Left ventricle myocardium inferior (tissue), 1 donor: Measurements from ENCODE around the gene MTA3. TPM values are rescaled to one million over a fixed set of nuclear protein-coding genes. Genes with fewer than 3 reads are reported as not detected.
"Not testable (repeated sequence)": the region's sequence is repeated elsewhere in the genome, so short reads cannot be mapped to it uniquely, and the experiment has no call there.

Experiments used
- DNase-seq: peaks from one replicate; pipeline ENCODE4 v3.0.0-alpha.2; 2020
- H3K27ac ChIP-seq: fragments of 200-600 bp; replicated peaks from 2 replicates; pipeline ENCODE4 v1.8.0; 2021
- H3K27me3 ChIP-seq: fragments of 200-600 bp; 2 replicates; pipeline ENCODE4 v1.8.0; 2021; ENCODE audit warnings: low read depth
- H3K36me3 ChIP-seq: fragments of 200-600 bp; 2 replicates; pipeline ENCODE4 v1.8.0; 2021
- H3K4me1 ChIP-seq: fragments of 200-600 bp; 2 replicates; pipeline ENCODE4 v1.8.0; 2021
- H3K4me3 ChIP-seq: fragments of 200-600 bp; 2 replicates; pipeline ENCODE4 v1.8.0; 2021; ENCODE audit warnings: mild to moderate bottlenecking, moderate library complexity
- H3K9me3 ChIP-seq: fragments of 200-600 bp; replicated peaks from 2 replicates; pipeline ENCODE4 v1.8.0; 2021
- intact Hi-C: fragments of 100-400 bp; cut with micrococcal nuclease; formaldehyde crosslinking; loops from one replicate; pipeline ENCODE4 v1.11.0; 2022
- total RNA-seq: library from RNA; stranded (reverse); fragmentation: NEBNext Ultra II Directional; extraction: Animal tissue kit (Norgen Biotek cat#: 25700); gene quantifications from one replicate; pipeline ENCODE4 v1.2.1, GENCODE V29; 2021
- TF ChIP-seq, protein P1 (sequence below): fragments of 200-600 bp; IDR thresholded peaks from 2 replicates; pipeline ENCODE4 v1.8.0; 2021; ENCODE audit warnings: antibody characterized with exemption, mild to moderate bottlenecking, borderline replicate concordance
- donor health status: DM: no; HTN: yes; CAD: no; lungs with severe emphysema.

MTA3 gene
- total RNA-seq, 1 donor from 2014 or later, result 18.1 TPM

DNA sequence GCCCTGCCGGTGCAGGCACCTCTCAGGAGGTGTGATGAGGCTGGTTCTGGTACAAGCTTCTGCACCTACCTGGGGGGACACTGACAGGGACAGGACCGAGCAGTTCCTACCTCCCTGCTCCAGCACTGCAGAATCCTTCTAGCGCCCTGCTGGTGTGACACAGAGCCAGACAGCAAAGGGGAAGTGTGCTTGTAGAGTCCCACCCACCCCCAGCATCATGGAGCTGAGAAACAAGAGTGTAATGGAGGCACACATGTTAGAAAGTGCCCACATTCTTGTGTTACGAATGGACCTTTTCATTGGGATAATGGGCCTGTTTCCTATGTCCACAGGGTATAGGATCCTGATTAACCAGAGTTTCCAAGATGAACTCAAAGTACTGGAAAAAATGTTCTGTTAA lies 157.2 kb downstream of the MTA3 start:
- no peak for DNase-seq
- no peaks in the 10 kb centered on the region for H3K27me3 ChIP-seq
- intact Hi-C loops, result no loop called here
- H3K4me3 ChIP-seq, result no peak overlapping the region
- H3K9me3 ChIP-seq, result peaks cover 12% of the 10 kb centered on the region
- no peak overlapping the region for H3K27ac ChIP-seq
- peaks cover 15% of the 10 kb centered on the region for H3K36me3 ChIP-seq
- peaks cover 13% of the 10 kb centered on the region for H3K4me1 ChIP-seq
- TF ChIP-seq, protein P1, sequence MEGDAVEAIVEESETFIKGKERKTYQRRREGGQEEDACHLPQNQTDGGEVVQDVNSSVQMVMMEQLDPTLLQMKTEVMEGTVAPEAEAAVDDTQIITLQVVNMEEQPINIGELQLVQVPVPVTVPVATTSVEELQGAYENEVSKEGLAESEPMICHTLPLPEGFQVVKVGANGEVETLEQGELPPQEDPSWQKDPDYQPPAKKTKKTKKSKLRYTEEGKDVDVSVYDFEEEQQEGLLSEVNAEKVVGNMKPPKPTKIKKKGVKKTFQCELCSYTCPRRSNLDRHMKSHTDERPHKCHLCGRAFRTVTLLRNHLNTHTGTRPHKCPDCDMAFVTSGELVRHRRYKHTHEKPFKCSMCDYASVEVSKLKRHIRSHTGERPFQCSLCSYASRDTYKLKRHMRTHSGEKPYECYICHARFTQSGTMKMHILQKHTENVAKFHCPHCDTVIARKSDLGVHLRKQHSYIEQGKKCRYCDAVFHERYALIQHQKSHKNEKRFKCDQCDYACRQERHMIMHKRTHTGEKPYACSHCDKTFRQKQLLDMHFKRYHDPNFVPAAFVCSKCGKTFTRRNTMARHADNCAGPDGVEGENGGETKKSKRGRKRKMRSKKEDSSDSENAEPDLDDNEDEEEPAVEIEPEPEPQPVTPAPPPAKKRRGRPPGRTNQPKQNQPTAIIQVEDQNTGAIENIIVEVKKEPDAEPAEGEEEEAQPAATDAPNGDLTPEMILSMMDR, result no peak

DNA sequence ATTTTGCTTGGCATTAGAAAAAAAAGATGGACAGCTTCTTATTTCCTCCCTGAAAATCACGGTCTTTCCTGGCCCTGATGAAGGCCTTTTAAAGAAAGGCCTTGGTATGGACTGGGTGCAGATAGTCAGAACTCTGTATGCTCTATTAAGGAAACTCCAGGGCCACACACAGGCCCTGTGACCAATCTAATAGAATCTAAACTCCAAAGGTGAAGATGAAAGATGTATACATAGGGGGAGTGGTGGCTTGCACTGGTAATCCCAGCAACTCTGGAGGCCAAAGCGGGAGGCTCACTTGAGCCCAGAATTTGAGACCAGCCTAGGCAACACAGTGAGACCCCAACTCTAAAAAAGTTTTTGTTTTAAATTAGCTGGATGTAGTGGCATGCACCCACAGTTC lies 158.2 kb downstream of the MTA3 start:
- TF ChIP-seq, protein P1, result no peak
- DNase-seq, result no peak
- intact Hi-C loops, result no loop called here
- Histone ChIP-seq H3K27me3 (no peaks in the 10 kb centered on the region), H3K9me3 (peaks cover 12% of the 10 kb centered on the region), H3K4me1 (peaks cover 13% of the 10 kb centered on the region), H3K27ac (no peak overlapping the region), H3K36me3 (peaks cover 15% of the 10 kb centered on the region), H3K4me3 (no peak overlapping the region)

DNA sequence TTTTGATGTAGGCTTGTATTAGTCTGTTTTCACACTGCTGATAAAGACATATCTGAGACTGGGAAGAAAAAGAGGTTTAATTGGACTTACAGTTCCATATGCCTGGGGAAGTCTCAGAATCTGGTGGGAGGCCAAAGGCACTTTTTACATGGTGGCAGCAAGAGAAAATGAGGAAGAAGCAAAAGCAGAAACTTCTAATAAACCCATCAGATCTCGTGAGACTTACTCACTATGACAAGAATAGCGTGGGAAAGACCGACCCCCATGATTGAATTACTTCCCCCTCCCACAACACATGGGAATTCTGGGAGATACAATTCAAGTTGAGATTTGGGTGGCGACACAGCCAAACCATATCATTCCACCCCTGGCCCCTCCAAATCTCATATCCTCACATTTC lies 162.9 kb downstream of the MTA3 start:
- peaks cover 46% of the 10 kb centered on the region for H3K36me3 ChIP-seq
- DNase-seq, H3K4me3 ChIP-seq, H3K27me3 ChIP-seq, H3K27ac ChIP-seq, intact Hi-C loops, H3K4me1 ChIP-seq: not testable (repeated sequence)
- peaks cover 36% of the 10 kb centered on the region for H3K9me3 ChIP-seq

DNA sequence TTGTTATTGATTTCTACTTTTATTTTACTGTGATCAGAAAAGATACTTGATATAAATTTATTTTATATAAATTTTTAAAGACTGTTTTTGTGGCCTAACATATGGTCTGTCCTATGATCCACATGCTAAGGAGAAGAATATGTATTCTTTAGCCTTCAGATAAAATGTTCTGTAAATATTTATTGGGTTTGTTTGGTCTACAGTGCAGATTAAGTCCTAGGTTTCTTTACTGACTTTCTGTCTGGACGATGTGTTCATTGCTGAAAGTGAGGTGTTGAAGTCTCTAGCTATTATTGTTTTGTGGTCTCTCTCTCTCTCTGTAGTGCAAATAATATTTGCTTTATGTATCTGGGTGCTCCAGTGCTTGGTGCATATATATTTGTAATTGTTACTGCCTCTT lies 165.4 kb downstream of the MTA3 start:
- H3K27ac ChIP-seq, result no peak overlapping the region
- peaks cover 36% of the 10 kb centered on the region for H3K9me3 ChIP-seq
- H3K36me3 ChIP-seq, result peaks cover 57% of the 10 kb centered on the region
- H3K4me1 ChIP-seq, result no peaks in the 10 kb centered on the region
- no peaks in the 10 kb centered on the region for H3K27me3 ChIP-seq
- TF ChIP-seq, protein P1, result no peak
- intact Hi-C loops, result no loop called here
- no peak for DNase-seq
- no peak overlapping the region for H3K4me3 ChIP-seq

DNA sequence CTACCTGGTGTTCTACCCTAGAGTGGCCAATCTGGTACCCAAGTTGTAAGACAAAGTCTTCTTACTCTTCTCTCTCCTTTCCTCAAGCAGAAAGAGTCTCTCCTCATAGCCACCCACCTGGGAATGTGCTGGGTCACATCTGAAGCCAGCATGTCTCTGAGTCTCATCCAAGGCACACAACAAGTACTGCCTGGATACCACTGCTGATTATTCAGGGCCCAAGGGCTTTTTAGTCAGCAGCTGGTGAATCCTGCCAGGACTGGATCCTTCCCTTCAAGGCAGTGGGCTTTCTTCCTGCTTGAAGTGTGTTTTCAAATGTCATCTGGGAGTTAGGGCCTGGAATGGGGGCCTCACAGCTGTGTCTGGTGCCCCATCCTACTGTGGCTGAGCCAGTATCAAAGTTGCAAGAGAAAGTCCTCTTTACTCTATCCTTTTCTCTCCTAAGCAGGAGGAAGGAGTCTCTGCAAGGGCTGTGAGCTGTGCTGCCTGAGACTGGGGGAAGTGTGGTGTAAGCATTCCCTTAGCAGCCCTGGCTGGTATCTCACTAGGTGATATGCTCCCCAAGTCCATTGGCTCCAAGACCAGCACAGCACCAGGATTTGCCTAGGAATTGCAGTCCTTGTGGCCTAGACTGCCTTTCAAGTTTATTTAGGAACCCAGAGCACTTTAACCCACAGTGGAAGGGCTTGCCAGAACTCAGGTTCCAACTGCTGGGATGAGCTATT lies 168.3 kb downstream of the MTA3 start:
- TF ChIP-seq, protein P1, result no peak
- Histone ChIP-seq H3K9me3 (peaks cover 24% of the 10 kb centered on the region), H3K27me3 (no peaks in the 10 kb centered on the region), H3K4me1 (no peaks in the 10 kb centered on the region), H3K4me3 (no peak overlapping the region), H3K27ac (no peak overlapping the region), H3K36me3 (peaks cover 52% of the 10 kb centered on the region)
- DNase-seq, result no peak
- intact Hi-C loops, result no loop called here

DNA sequence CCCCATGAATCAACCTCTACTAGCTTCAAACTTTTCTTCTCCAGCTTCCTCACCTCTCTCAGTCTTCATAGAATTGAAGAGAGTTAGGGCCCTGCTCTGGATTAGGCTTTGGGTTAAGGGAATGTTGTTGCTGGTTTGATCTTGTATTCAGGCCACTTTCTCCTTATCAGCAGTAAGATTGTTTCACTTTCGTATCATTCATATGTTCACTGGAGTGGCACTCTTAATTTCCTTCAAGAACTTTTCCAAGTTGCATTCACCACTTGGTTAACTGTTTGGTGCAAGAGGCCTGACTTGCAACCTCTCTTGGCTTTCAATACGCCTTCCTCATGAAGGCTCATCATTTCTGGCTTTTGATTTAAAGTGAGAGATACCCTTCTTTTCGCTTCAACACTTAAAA lies 172.7 kb downstream of the MTA3 start:
- peaks cover 20% of the 10 kb centered on the region for H3K36me3 ChIP-seq
- H3K9me3 ChIP-seq, result peaks cover under 1% of the 10 kb centered on the region
- no peak for DNase-seq
- no peaks in the 10 kb centered on the region for H3K4me1 ChIP-seq
- TF ChIP-seq, protein P1, result no peak
- H3K27ac ChIP-seq, result no peak overlapping the region
- H3K4me3 ChIP-seq, result no peak overlapping the region
- no peaks in the 10 kb centered on the region for H3K27me3 ChIP-seq
- intact Hi-C loops, result no loop called here
